ENCODE measurements around the gene CSTF2T.

DNA sequence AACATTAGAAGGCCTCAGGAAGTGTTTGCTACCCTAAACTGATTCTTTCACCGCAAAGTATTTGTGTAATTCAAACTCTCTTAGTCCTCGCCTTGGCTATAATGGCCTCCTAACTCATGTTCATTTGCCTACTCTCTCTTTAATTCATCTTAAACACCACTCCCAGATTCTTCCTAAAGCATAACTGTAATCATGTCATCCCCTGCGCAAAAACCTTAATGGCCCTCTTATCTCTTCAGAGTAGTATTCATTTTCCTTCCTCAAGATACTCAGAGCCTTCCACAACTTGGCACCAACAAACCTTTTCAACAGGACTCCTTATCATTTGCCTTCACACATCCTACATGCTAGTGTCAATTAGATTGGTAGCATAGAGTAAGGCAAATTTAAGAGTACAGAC lies 42.9 kb downstream of the CSTF2T start:
- TF ChIP-seq, protein P1, sequence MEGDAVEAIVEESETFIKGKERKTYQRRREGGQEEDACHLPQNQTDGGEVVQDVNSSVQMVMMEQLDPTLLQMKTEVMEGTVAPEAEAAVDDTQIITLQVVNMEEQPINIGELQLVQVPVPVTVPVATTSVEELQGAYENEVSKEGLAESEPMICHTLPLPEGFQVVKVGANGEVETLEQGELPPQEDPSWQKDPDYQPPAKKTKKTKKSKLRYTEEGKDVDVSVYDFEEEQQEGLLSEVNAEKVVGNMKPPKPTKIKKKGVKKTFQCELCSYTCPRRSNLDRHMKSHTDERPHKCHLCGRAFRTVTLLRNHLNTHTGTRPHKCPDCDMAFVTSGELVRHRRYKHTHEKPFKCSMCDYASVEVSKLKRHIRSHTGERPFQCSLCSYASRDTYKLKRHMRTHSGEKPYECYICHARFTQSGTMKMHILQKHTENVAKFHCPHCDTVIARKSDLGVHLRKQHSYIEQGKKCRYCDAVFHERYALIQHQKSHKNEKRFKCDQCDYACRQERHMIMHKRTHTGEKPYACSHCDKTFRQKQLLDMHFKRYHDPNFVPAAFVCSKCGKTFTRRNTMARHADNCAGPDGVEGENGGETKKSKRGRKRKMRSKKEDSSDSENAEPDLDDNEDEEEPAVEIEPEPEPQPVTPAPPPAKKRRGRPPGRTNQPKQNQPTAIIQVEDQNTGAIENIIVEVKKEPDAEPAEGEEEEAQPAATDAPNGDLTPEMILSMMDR (IDR thresholded peaks at IDR 0.05) = no peak
- no peak for TF ChIP-seq POLR2A (IDR thresholded peaks at IDR 0.05)
